Lung (tissue), 12 donors: ENCODE results near the gene PTRHD1. TPM values are rescaled to one million over a fixed set of nuclear protein-coding genes. Genes with fewer than 3 reads are reported as not detected.
A peak's percentile ranks its signal among the peaks of the same experiment; 100 is the strongest.

Experiments used
- ATAC-seq: fragments of 200-7000 bp; cut with Tn5 transposase; one replicate; pipeline ENCODE4 v1.9.1; 2020; ENCODE audit warnings: moderate number of reproducible peaks; ENCODE audit not compliant: insufficient read depth, low FRiP score
- DNase-seq, 3 donors: peaks; one replicate each; pipeline ENCODE4 v3.0.0-alpha.2; 2013 to 2017
- H3K27ac ChIP-seq, 2 donors: one replicate each; pipeline ENCODE4 v1.5.1; 2013; ENCODE audit warnings: mild to moderate bottlenecking in 2 of 2, moderate library complexity in 2 of 2, control low read depth in 1 of 2, inconsistent platforms in 1 of 2, low read depth in 1 of 2, low read length in 1 of 2
- H3K27me3 ChIP-seq, 3 donors: one replicate each; pipeline ENCODE4 v1.5.1; 2013; ENCODE audit warnings: low read length in 2 of 3; ENCODE audit not compliant: control insufficient read depth in 3 of 3, insufficient read depth in 3 of 3
- H3K36me3 ChIP-seq, 4 donors: one replicate each; pipeline ENCODE4 v1.5.1; 2013; ENCODE audit warnings: low read length in 4 of 4, mild to moderate bottlenecking in 1 of 4, moderate library complexity in 1 of 4; ENCODE audit not compliant: control insufficient read depth in 4 of 4, insufficient read depth in 4 of 4
- H3K4me1 ChIP-seq, 5 donors: one replicate each; pipeline ENCODE4 v1.5.1; 2013; ENCODE audit warnings: low read length in 5 of 5, mild to moderate bottlenecking in 2 of 5, moderate library complexity in 1 of 5; ENCODE audit not compliant: control insufficient read depth in 5 of 5, insufficient read depth in 5 of 5
- H3K4me3 ChIP-seq: one replicate; pipeline ENCODE4 v1.5.1; 2013; ENCODE audit warnings: mild to moderate bottlenecking, control low read depth, moderate library complexity
- H3K9ac ChIP-seq, 2 donors: one replicate each; pipeline ENCODE4 v1.5.1; 2013; ENCODE audit warnings: low read length in 2 of 2, control low read depth in 1 of 2; ENCODE audit not compliant: insufficient read depth in 1 of 2
- H3K9me3 ChIP-seq, 4 donors: one replicate each; pipeline ENCODE4 v1.5.1; 2013; ENCODE audit warnings: low read length in 3 of 4, mild to moderate bottlenecking in 1 of 4, moderate library complexity in 1 of 4; ENCODE audit not compliant: control insufficient read depth in 4 of 4, insufficient read depth in 3 of 4
- CTCF ChIP-seq: IDR thresholded peaks from 2 replicates; pipeline ENCODE4 v1.5.1; 2012; ENCODE audit warnings: mild to moderate bottlenecking; ENCODE audit errors: control extremely low read depth, extremely low read depth
- WGBS, 2 donors: extraction: QIAGEN DNeasy Blood & Tissue Kit; methylation state at CpG; one replicate each; pipeline ENCODE4 v1.1.7; 2013; 5-methylcytosine and 5-hydroxymethylcytosine counted together
- polyA plus RNA-seq, 2 donors: library from polyadenylated mRNA; stranded (reverse); fragments of 200-250 nt; gene quantifications; one replicate each; pipeline ENCODE4 v1.2.1, GENCODE V29; 2013
- total RNA-seq, 2 donors: library from RNA; depleted of rRNA in 1 of 2; stranded (reverse); fragments of >200 nt in 1 of 2; gene quantifications; one replicate each; pipeline ENCODE4 v1.2.1, GENCODE V29; 2014 to 2021
- donor health status: control.
- donor health status: control.
- donor health status: Bipolar disorder and iron deficiency.
- donor health status: healthy.
- donor health status: DM: yes; HTN: yes; CAD: no.

PTRHD1 gene
- total and polyA plus RNA-seq, 4 donors: 22.3 to 39.2 (median 32.3) TPM

- WGBS, 2 donors: 95% methylated on average over 12 of the region's 12 CpGs
- Histone ChIP-seq H3K4me3 (no peak overlapping the region), H3K9me3 (no peaks in the 10 kb centered on the region), H3K27me3 (no peaks in the 10 kb centered on the region), H3K27ac (no peak overlapping the region), H3K36me3 (peaks cover 0 to 17% (median 2%) of the 10 kb centered on the region in 4 donors), H3K9ac (no peak overlapping the region), H3K4me1 (peaks cover 0 to 10% (median 2%) of the 10 kb centered on the region in 5 donors)
- no peak for TF ChIP-seq CTCF
- ATAC-seq: no peak
- no peak for DNase-seq
Observed at GRCh38 chr2:24830786-24831185, 37.6 kb upstream of the PTRHD1 start.

GRCh38 chr2:24830351-24830750 lies 37.2 kb upstream of the PTRHD1 start:
- no peak for ATAC-seq
- no peak overlapping the region for H3K27ac ChIP-seq
- H3K9me3 ChIP-seq: no peaks in the 10 kb centered on the region
- H3K27me3 ChIP-seq: no peaks in the 10 kb centered on the region
- H3K4me1 ChIP-seq: peaks cover 0 to 10% (median 2%) of the 10 kb centered on the region in 5 donors
- H3K36me3 ChIP-seq: peaks cover 0 to 17% (median 2%) of the 10 kb centered on the region in 4 donors
- H3K9ac ChIP-seq: no peak overlapping the region
- no peak overlapping the region for H3K4me3 ChIP-seq
- WGBS, 2 donors: 89 to 91% methylated on average over 5 of the region's 5 CpGs
- DNase-seq: peak in 2 of 3 donors; percentile 28 to 31
- TF ChIP-seq CTCF: no peak

- no peak overlapping the region for H3K9ac ChIP-seq
- no peak for ATAC-seq
- peaks cover 0 to 10% (median 2%) of the 10 kb centered on the region in 5 donors for H3K4me1 ChIP-seq
Observed at GRCh38 chr2:24828238-24828996, 35.2 kb upstream of the PTRHD1 start.

More at GRCh38 chr2:24828238-24828996, 35.2 kb upstream of the PTRHD1 start:
- WGBS, 2 donors: 86 to 94% methylated on average over 17 of the region's 17 CpGs
- no peak for TF ChIP-seq CTCF
- DNase-seq: no peak
- Histone ChIP-seq H3K27ac (no peak overlapping the region), H3K4me3 (no peak overlapping the region), H3K36me3 (peaks cover 0 to 8% (median 2%) of the 10 kb centered on the region in 4 donors), H3K9me3 (no peaks in the 10 kb centered on the region), H3K27me3 (no peaks in the 10 kb centered on the region)
